ENCODE results near the gene CXCL12.

DNA sequence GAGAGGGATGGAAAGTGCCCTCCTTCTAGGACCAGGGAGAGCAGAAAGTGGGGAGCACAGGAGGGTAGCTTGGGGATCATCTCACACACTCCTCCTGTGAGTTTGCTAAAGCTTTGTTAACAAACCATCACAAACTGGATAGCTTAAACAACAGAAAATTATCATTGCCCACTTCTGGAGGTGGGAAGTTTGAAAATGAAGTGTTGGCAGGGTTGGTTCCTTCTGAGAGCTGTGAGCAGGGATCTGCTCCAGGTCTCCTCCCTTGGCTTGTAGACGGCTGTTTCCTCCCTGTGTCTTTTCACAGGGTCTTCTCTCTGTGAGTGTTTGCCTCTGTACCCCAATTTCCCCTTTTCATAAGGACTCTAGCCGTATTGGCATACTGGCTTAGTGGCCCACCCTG lies 32.0 kb upstream of the CXCL12 start:
- no peak for TF ChIP-seq ZBTB7A (IDR thresholded peaks at IDR 0.05; ENCODE audit: low read depth)
- TF ChIP-seq CREB1 (IDR thresholded peaks at IDR 0.05; ENCODE audit: low read depth): no peak
- TF ChIP-seq EP300 (IDR thresholded peaks at IDR 0.05; ENCODE audit: borderline replicate concordance): no peak
- no peak for TF ChIP-seq YY1 (IDR thresholded peaks at IDR 0.05; ENCODE audit: low read depth)
- no peak for TF ChIP-seq CEBPB (IDR thresholded peaks at IDR 0.05)
- TF ChIP-seq, protein P1, sequence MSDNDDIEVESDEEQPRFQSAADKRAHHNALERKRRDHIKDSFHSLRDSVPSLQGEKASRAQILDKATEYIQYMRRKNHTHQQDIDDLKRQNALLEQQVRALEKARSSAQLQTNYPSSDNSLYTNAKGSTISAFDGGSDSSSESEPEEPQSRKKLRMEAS (IDR thresholded peaks at IDR 0.05): no peak
- TF ChIP-seq NFIC (IDR thresholded peaks at IDR 0.05): no peak
